CD4-positive, alpha-beta T cell (primary cell): ENCODE data around the gene TRAFD1. TPM values are rescaled to one million over a fixed set of nuclear protein-coding genes. Genes with fewer than 3 reads are reported as not detected.

ENCODE experiments used
- ATAC-seq: fragments of 200-7000 bp; cut with Tn5 transposase; one replicate; pipeline ENCODE4 v1.10.0; 2022; ENCODE audit warnings: mild to moderate bottlenecking; ENCODE audit not compliant: poor library complexity
- CTCF ChIA-PET: fragments of 350-600 bp; sonication (Branson Sonifier 250); formaldehyde crosslinking; loops from one replicate; lab custom pipeline; 2021; ENCODE audit warnings: antibody characterized with exemption, inconsistent platforms; lab: Charles Lee
- POLR2A ChIA-PET: fragments of 350-600 bp; sonication (Branson Sonifier 250); formaldehyde crosslinking; loops from one replicate; lab custom pipeline; 2021; ENCODE audit warnings: antibody characterized with exemption, inconsistent platforms; lab: Charles Lee
- DNase-seq, 14 experiments: peaks; one replicate each; pipeline ENCODE4 v3.0.0-alpha.2; 2013 to 2020; ENCODE audit warnings: mixed read lengths in 2 of 14
- H3K27ac ChIP-seq, 2 donors: one replicate each; pipeline versions ENCODE4 v1.5.1 to v1.7.0; 2013; ENCODE audit warnings: low read length in 2 of 2, low read depth in 1 of 2, mild to moderate bottlenecking in 1 of 2
- H3K27me3 ChIP-seq, 2 experiments: 1 replicate in 1 of 2; 2 replicates in 1 of 2; pipeline versions ENCODE4 v1.6.1 to v1.7.0; 2013; ENCODE audit warnings: low read length in 2 of 2, control low read depth in 1 of 2, mild to moderate bottlenecking in 1 of 2, moderate library complexity in 1 of 2; ENCODE audit not compliant: insufficient read depth in 2 of 2, control insufficient read depth in 1 of 2
- H3K36me3 ChIP-seq: one replicate; pipeline ENCODE4 v1.6.1; 2013; ENCODE audit warnings: low read length, control low read depth; ENCODE audit not compliant: insufficient read depth
- H3K4me1 ChIP-seq: one replicate; pipeline ENCODE4 v1.6.1; 2013; ENCODE audit warnings: low read length, control low read depth; ENCODE audit not compliant: insufficient read depth
- H3K4me3 ChIP-seq: one replicate; pipeline ENCODE4 v1.5.1; 2013; ENCODE audit warnings: mild to moderate bottlenecking, low read length, moderate library complexity
- H3K9me3 ChIP-seq, 2 experiments: 1 replicate in 1 of 2; 2 replicates in 1 of 2; pipeline versions ENCODE4 v1.6.1 to v1.7.0; 2013; ENCODE audit warnings: low read length in 2 of 2, mild to moderate bottlenecking in 2 of 2, control low read depth in 1 of 2, moderate library complexity in 1 of 2; ENCODE audit not compliant: control insufficient read depth in 1 of 2, insufficient read depth in 1 of 2
- H3K27ac Mint-ChIP-seq: one replicate; pipeline ENCODE4 v1.8.0; 2020; ENCODE audit warnings: mixed read lengths
- H3K27me3 Mint-ChIP-seq: one replicate; pipeline ENCODE4 v1.8.0; 2021; ENCODE audit warnings: mixed read lengths
- H3K36me3 Mint-ChIP-seq: one replicate; pipeline ENCODE4 v1.8.0; 2021; ENCODE audit warnings: low read depth, mixed read lengths
- H3K4me1 Mint-ChIP-seq: one replicate; pipeline ENCODE4 v1.8.0; 2021; ENCODE audit warnings: low read depth, mixed read lengths
- H3K4me3 Mint-ChIP-seq: one replicate; pipeline ENCODE4 v1.8.0; 2020; ENCODE audit warnings: mild to moderate bottlenecking, mixed read lengths
- H3K9me3 Mint-ChIP-seq: one replicate; pipeline ENCODE4 v1.8.0; 2020; ENCODE audit warnings: mixed read lengths
- intact Hi-C, 2 experiments: fragments of 100-400 bp; cut with DNase I in 1 of 2; cut with micrococcal nuclease in 1 of 2; formaldehyde crosslinking; loops; one replicate each; pipeline versions ENCODE4 v1.15.1 to v1.9.0; 2023 to 2025; cut with DNase I, micrococcal nuclease
- total RNA-seq, 174 experiments: library from RNA in 2 of 174; stranded (reverse) in 2 of 174; gene quantifications; one replicate each; pipeline ENCODE4 v1.2.3 and lab custom pipeline; 2021 to 2026
- TF ChIP-seq, protein P1 (sequence below): fragments of 200-600 bp; IDR thresholded peaks from one replicate; pipeline ENCODE4 v1.8.0; 2022; ENCODE audit warnings: antibody characterized with exemption, mild to moderate bottlenecking

Gene TRAFD1
- total RNA-seq, 2 experiments from 2014 or later, result 19.6 to 20.4 TPM

GRCh38 chr12:112194601-112195247, 69.4 kb downstream of the TRAFD1 start:
- ATAC-seq (no peak), DNase-seq (no peak)
- no peaks in the 10 kb centered on the region for H3K4me1 ChIP-seq
- H3K36me3 Mint-ChIP-seq, result peaks cover 79% of the 10 kb centered on the region
- H3K4me3 Mint-ChIP-seq, result no peak overlapping the region
- no peaks in the 10 kb centered on the region for H3K9me3 ChIP-seq
- H3K27ac ChIP-seq, result no peak overlapping the region
- H3K4me3 ChIP-seq, result no peak overlapping the region
- intact Hi-C loops, result no loop called here
- H3K4me1 Mint-ChIP-seq, result no peaks in the 10 kb centered on the region
- no peaks in the 10 kb centered on the region for H3K27me3 Mint-ChIP-seq
- ChIA-PET CTCF (no interaction called here), POLR2A (no interaction called here)
- TF ChIP-seq, protein P1, sequence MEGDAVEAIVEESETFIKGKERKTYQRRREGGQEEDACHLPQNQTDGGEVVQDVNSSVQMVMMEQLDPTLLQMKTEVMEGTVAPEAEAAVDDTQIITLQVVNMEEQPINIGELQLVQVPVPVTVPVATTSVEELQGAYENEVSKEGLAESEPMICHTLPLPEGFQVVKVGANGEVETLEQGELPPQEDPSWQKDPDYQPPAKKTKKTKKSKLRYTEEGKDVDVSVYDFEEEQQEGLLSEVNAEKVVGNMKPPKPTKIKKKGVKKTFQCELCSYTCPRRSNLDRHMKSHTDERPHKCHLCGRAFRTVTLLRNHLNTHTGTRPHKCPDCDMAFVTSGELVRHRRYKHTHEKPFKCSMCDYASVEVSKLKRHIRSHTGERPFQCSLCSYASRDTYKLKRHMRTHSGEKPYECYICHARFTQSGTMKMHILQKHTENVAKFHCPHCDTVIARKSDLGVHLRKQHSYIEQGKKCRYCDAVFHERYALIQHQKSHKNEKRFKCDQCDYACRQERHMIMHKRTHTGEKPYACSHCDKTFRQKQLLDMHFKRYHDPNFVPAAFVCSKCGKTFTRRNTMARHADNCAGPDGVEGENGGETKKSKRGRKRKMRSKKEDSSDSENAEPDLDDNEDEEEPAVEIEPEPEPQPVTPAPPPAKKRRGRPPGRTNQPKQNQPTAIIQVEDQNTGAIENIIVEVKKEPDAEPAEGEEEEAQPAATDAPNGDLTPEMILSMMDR, result no peak
- no peaks in the 10 kb centered on the region for H3K9me3 Mint-ChIP-seq
- H3K27me3 ChIP-seq, result no peaks in the 10 kb centered on the region
- H3K36me3 ChIP-seq, result peaks cover 66% of the 10 kb centered on the region
- no peak overlapping the region for H3K27ac Mint-ChIP-seq

- ChIA-PET CTCF (interaction anchor here (0.8 kb wide), 1 partner anchor 191 kb away, joined by 5 read pairs; no protein-coding TSS in a partner anchor), POLR2A (no interaction called here)
- peaks cover 73% of the 10 kb centered on the region for H3K36me3 Mint-ChIP-seq
- H3K4me3 Mint-ChIP-seq, result no peak overlapping the region
- H3K4me1 Mint-ChIP-seq, result no peaks in the 10 kb centered on the region
- H3K27me3 Mint-ChIP-seq, result no peaks in the 10 kb centered on the region
- no peaks in the 10 kb centered on the region for H3K9me3 Mint-ChIP-seq
- no peak overlapping the region for H3K4me3 ChIP-seq
- H3K27ac Mint-ChIP-seq, result no peak overlapping the region
- H3K27ac ChIP-seq, result no peak overlapping the region
- ATAC-seq (no peak), DNase-seq (no peak)
- intact Hi-C loops, result no loop called here
- H3K27me3 ChIP-seq, result no peaks in the 10 kb centered on the region
- no peaks in the 10 kb centered on the region for H3K4me1 ChIP-seq
- peaks cover 62% of the 10 kb centered on the region for H3K36me3 ChIP-seq
- TF ChIP-seq, protein P1, result no peak
- no peaks in the 10 kb centered on the region for H3K9me3 ChIP-seq
Observed at GRCh38 chr12:112196196-112196875, 71.0 kb downstream of the TRAFD1 start.

GRCh38 chr12:112198120-112198733, 72.9 kb downstream of the TRAFD1 start:
- no peak overlapping the region for H3K27ac Mint-ChIP-seq
- TF ChIP-seq, protein P1, result peak; percentile 45
- ChIA-PET CTCF (interaction anchor here (0.7 to 2.4 kb wide), 3 partner anchors 9 to 189 kb away, joined by 3 to 16 read pairs (median 8); no protein-coding TSS in a partner anchor), POLR2A (interaction anchor here (2.0 kb wide), 1 partner anchor 189 kb away, joined by 10 read pairs; no protein-coding TSS in a partner anchor)
- Histone ChIP-seq H3K36me3 (peaks cover 51% of the 10 kb centered on the region), H3K27ac (no peak overlapping the region), H3K27me3 (no peaks in the 10 kb centered on the region), H3K4me1 (no peaks in the 10 kb centered on the region), H3K9me3 (no peaks in the 10 kb centered on the region), H3K4me3 (no peak overlapping the region)
- H3K4me3 Mint-ChIP-seq, result no peak overlapping the region
- H3K9me3 Mint-ChIP-seq, result no peaks in the 10 kb centered on the region
- DNase-seq (peak; percentile 14 to 62 (median 32)), ATAC-seq (peak; percentile 78)
- peaks cover 63% of the 10 kb centered on the region for H3K36me3 Mint-ChIP-seq
- intact Hi-C loops, result loop anchor here (1.0 kb wide), 1 partner anchor 189 kb away; no protein-coding TSS in a partner anchor
- H3K4me1 Mint-ChIP-seq, result no peaks in the 10 kb centered on the region
- H3K27me3 Mint-ChIP-seq, result no peaks in the 10 kb centered on the region
